CD4-positive, alpha-beta T cell treated with Interleukin-15 for 4 hours (primary cell): ENCODE results near the gene CACNA1E.

Source experiments
- DNase-seq: peaks from one replicate; pipeline ENCODE4 v3.0.0-alpha.2; 2020; ENCODE audit warnings: low spot score

The CACNA1E gene

DNA sequence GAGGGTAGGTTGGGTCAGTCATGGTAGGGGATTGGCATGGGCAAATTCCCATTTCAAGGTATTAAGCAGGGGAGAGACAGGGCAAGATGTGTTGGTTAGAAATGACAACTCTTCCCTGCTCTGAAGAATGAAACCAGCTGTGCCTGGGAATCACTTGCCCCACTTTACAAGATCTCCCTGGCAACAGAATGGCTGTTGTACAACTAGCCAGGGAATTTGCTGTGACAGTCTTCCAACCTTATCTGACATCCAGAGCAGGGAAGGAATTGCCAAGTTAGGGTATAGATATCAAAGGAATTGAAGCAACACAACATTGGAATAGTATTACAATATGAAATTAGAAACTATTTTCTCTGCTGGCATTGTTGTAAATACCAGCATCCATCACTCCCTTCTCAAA, 154.7 kb downstream of the CACNA1E start:
- DNase-seq = no peak

DNA sequence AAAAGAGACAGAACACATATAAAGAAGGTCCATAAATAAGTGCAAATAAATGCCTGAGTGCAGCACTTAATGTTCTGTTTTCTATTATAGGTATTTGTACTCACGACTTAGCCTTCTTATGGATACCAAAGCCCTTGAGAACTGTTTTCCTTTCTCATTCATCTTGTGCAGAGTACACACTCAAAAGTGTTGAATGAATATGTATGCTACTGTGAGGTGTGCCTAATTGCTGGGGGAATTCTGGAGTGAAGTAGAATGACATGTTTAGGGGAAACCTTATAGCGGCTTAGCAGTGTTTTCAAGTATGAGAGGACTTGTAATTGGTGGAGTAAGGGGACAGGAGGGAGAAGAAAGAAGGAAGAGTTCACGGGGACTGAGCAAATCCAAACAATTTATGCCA, 157.6 kb downstream of the CACNA1E start:
- no peak for DNase-seq

DNA sequence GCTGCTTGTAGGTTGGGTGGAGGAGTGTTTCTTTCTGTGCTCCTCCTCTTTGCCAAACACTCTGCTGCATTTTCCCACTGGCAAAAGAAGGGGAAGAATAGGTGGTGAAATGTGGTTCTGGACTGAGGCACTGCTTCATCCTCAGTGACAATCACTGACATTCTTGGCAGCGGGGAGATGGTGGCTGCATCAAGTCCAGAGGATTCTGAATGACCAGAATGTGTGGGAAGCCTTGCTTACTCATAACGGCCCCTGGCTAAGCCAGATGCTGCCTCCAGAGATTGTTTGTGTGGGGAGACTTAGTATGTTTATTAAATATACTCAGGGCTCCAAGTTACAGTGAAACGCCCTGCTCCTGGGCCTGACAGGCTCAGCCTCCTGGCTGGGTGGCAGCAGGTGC, 160.3 kb downstream of the CACNA1E start:
- DNase-seq = no peak

DNA sequence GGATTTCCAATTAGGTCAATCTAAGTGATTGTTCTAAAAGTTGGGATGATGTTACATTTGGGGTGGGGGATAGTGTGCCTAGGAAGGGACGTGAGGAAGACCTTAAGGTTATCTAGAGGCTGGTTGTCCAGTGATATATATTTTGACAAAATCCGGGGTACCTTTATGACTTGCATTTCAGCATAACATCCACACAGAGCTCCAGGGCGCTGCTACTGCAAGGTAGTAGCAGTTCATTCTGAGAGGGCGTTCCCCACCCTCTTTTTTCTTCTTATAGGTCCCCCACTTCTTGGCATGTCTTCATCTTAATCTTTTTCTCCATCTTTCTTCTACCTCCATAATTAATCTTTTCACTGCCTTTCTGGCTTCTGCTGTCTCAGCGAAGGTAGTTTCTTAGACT, 161.9 kb downstream of the CACNA1E start:
- no peak for DNase-seq

DNA sequence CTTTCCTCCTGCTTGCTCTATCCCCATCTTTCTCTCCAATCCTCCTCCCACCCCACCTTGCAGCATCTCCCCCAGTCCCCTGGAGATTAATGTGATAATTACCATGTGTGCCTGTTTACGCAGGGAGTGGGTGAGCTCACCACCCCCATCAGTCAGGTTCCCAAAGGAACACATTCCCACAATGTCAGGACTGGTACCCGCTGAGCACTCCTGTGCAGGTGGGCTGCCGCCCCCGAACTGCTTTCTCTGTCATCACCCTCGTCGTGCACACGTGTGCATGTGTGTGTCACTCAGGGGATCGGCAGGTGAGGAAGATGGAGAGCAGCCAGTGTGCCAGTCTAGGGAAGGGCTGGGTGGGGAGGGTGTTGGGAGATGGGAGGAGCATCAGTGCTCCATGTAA, 163.4 kb downstream of the CACNA1E start:
- DNase-seq = no peak

DNA sequence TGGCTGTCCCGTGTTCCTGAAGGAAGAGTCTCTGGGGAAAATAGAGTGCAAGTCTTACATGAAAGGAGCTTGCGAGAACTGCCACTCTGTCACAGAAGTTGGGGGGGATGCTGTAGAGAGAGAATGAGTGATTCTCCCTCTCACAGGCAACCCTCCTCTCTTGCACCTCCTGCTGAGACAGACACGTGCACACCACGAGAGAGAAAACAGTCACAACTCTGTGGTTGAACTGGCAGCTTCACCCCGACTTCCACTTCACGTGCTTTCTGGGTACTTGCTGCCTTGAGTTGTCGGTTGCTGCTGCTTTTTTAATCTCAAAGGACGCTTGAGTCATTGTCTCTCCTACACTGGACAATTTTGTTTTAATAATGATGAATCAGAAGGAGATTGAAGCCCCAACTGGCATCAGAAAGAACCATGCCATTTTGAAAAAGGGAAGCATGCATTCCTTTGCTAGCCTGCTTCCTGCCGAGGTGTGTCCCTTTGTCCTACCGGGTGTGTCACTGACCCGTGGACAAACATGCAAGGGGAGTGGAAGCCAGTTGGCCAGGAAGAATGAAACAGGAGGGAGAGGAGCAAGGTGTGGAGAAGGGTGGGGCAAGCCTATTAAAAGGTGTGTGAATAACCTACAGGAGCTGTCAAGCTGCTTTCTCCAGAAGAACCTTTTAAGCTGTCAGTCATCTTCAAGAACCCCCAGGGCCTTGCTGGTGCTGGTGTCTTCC, 164.2 kb downstream of the CACNA1E start:
- DNase-seq = no peak

DNA sequence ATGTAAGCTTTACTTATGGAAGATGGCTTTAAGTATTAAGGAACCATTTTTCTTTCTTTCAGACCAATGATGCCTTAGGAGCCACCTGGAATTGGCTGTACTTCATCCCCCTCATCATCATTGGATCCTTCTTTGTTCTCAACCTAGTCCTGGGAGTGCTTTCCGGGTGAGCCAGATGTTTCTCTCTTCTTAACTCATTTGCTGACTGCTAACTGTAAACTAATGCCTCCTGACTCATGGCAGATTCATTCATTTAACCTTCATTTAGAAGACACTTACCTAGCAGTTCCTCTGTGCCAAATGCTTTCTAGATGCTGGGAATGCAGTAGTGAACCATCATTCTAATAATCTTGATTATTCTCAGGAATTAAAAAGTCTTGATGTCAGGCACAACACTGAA, 168.0 kb downstream of the CACNA1E start:
- no peak for DNase-seq

DNA sequence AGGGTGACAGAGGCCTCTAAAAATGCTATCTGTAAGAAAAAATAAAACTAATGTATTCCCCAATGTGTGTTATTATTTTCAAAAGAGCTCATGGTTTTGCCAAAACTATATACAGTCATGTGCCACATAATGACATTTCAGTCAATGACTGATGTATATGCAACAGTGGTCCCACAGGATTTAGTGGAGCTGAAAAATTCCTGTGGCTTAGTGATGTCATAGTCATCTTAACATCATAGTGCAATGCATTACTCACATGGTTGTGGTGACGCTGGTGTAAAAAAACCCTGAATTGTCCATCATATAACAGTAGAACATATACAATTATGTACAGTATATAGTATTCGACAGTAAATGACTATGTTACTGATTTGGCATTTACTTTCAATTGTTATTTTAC, 172.4 kb downstream of the CACNA1E start:
- DNase-seq = no peak

DNA sequence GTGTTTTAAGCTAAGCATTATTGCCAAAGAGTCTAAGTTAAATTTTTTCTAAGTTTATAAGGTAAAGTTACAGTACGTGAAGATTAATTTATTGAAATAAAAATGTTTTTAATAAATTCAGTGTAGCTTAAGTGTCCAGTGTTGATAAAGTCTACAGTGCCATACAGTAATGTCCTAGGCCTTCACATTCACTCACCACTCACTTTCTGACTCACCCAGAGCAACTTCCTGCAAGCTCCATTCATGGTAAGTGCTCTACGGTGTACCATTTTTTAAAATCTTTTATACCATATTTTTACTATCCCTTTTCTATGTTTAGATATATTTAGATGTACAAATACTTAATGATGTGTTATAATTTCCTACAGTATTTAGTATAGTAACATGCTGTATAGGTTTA, 173.2 kb downstream of the CACNA1E start:
- DNase-seq = no peak

DNA sequence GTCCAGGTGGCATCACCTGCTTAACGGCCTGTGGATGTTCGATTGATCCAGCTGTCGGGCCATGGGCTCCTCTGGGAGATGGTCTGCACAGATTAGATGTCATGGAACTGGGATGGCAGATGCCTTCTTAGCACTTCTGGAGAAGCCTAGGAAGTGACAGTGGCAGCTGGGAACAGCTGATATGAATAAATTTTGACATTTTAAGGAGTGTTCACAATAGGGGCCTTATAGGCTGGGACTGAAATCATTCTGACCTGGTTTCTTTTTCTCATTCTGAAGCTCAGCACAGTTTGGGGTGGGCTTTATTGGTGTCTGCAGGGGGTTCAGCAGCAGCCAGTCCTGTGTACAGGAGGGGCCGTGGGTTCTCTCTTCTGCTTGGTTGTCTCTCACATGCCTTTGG, 175.3 kb downstream of the CACNA1E start:
- no peak for DNase-seq

DNA sequence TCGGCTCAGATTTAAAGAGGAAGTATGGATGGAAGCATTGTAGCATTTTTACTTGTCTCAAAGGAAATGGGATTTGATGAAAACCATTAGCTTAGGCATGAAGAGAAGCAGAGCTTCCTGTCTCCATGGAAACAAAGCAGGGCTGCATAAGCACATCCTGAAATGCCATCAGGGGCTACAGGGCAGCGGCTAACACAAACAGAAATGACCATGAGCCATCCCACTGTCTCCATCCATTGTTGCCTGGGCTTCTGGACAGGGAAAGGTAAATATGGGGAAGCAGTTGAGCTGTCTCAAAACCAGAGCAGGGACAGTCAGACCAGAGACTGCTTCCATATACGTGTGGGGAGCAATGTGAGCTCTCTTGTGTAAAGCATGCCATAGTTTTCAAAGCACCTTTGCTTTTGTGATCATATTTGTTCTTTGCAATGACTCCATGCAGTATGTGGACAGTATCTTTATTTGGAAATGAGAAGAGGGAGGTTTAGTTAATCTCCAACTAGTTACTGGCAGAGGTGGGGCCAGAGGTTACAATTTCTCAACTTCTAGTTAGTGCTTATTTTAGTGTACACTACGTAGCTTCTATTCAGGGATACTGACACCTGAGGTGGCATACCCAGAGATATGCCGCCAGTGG, 176.1 kb downstream of the CACNA1E start:
- no peak for DNase-seq

DNA sequence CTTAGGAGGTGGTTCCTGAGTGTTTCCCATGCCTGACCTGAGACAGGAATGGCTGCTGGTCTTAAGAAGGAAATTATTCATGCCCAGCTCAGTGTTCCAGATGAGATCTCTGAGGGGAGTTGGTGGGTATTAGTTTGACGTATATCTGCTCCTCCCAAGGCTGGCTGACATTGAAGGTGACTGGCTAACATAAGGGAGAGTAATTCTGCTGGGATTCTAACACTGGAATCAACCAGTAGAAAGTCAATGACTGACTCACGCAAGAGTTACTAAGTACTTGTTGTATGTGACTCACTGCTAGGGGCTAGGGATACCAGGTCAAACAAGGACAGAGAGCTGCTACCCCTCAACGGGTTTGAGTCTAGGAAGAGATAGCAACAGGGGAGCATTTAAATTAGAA, 177.3 kb downstream of the CACNA1E start:
- DNase-seq = no peak

DNA sequence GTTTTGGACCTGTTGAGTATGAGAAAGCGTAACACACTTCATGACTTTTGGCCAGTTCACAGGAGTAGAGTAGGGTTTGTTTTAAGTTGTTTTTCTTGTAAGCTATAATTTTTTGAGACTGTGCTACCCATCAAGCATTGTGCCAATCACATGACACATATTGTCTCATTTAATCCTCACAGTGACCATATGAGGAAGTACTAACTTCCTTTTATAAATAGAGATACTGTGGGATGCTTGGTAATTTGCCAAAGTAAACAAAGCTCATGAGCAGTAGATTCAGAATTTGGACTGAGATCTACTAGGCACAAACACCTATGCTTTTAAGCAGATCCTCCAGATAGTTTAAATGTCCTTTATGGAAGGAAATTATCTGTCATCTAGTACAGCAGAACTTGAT, 178.3 kb downstream of the CACNA1E start:
- DNase-seq = no peak

DNA sequence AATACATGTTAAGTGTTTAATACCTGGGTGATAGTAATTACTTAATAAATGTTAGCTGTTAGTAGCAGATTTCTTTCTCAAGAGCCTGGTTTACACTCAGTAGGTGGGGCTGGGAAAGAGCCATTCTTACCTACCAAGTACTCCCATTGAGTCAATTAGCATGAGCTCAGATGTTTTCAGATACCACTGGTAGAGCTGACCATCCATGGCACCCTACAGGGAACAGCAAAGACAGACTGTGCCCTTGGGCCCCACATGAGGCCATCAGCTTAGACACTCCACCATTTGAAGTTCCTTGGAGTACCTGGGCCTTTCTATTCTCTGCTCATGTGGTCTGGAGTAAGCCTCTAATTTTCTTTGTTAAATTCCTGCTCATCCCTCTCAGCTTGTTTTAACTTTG, 179.3 kb downstream of the CACNA1E start:
- no peak for DNase-seq

DNA sequence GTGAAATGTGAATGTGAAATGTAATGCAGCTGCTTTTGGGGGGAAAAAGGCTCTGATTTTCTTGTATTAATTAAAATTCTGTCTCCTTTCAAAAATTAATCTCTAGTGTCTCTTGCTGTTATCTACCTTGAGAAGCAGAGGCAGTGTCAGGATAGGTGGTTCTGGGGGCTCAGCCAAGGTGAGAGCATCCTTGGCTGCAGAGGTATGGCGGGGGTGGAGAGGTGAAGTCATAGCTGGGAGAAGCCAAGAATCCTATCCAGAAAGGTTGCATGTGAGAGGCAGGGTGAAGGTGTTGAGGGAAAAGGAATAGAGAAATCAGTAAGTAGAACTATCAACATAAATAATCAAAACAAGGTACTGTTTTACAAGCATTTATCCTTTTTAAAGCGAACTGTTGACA, 181.2 kb downstream of the CACNA1E start:
- no peak for DNase-seq

DNA sequence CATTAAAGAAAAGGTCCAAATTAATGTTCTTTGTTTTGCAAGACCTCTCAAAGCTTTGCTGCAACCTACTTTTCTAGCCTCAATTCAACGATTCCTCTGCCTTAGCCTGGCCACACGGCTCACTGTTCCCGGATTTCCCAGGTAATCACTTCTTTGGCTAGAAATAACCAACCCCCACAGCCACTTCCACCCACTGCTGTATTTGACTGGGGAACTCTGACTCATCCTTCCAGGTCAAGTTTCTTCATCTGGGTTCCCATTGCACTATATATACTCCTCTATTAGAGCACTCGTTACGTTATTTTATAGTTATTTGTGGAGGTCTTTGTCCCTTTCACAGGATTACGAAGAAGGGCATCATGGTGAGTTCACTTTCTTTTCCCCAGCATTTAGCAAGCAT, 185.9 kb downstream of the CACNA1E start:
- DNase-seq = no peak

DNA sequence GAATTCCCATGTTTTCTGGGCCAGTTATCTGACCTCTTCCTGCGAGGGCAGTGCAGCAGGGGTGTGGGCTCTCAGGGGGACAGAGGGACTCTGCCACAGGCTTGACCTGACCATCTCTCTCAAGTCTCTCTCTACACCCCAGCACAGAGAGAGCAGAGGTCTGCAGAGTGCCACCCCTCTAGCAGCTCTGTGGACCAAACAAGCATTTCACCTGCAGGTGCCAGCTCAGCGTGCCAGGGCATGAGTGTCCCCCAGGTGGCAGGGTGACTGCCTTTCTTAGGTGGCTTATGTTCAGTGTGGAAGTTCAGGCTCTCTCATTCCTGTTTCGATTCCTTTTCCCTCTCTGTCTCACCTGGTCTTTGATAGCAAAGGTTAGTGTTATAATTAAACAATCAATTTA, 191.3 kb downstream of the CACNA1E start:
- no peak for DNase-seq

DNA sequence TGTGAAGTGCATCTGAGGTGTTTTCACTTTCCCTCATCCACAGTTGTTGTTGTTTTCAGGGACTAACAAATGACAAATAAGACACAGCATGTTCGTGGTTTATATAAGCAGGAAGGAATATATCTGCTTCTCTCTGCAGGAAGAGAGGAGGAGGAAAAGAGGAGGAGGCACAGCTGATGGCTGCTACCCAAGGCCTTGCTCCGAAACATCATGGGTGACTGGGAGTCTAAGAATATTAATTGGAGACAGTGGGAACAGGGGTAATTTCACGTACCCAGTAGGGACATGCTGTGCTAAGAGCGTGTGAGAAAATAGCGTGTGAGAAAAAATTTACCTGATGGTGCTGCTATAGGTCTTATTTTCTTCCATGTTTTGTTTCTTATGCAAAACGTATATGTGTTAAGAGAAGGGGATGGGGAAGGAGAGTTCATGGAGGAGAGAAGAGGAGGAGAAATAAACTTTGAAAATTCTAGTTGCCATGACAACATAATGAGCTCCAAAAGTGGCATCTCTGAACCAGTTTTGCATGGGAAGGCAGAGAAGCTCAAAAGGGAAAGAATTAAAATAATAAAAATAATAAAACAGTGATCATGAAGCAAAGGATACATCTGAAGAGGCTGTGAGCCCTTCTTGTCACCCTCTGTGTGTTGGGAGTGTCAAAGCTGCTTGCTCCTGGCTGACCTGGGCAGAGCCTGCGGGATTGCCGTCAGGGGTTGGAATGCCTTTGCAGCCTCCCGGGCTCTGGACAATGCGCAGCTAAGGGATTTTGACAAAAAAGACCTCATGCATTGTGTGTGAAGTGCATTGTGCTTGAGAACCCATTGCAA, 192.0 kb downstream of the CACNA1E start:
- DNase-seq = no peak

DNA sequence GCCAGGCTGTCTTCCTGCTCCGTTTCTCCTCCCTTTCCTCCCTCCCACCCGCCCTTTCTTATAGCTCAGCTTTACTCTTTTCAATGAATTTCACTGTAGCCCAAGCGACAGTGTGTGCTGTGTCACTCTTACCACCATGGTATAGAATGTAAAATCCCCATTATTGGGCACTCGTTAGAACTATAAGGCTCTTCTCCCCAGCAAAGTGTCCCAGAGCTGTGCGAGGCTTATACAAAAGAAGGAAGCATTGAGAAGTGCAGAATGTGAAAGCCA, 192.5 kb downstream of the CACNA1E start:
- no peak for DNase-seq

DNA sequence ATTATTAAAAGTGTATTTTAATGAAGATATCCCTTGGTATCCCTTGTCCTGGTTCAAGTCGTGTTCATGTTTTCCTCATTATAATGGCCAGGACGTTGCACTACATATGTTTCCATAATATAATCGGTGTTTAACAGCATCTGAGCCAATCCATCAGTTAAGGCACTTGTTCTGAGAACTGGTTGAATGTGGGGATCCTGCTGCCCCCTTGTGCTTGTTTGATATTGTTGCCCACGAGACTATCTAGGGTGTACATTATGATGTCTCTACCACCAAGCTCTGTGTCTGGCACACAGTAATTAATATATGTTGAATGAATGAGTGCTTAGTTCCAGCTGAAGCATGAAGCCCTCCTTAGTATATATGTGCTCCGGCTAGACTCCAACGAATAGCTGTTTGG, 193.0 kb downstream of the CACNA1E start:
- no peak for DNase-seq

DNA sequence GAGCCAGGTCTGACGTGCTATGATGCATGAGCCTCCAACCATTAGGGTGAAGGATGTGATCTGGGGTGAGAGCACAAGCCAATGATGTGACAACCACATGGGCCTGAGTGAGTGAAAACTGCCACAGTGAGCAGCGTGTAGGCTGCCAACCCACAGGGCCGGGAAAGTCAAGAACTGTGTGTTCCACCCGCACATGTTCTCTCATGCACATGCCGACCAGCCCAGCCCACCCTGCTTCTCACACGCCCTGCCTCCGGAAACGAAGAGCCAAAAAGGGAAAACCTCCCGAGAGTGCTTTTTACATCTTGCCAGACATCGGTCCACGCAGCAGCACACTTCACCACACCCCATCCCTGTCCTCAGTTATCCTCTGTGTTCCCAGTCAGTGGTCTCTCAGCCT, 197.0 kb downstream of the CACNA1E start:
- DNase-seq = no peak

DNA sequence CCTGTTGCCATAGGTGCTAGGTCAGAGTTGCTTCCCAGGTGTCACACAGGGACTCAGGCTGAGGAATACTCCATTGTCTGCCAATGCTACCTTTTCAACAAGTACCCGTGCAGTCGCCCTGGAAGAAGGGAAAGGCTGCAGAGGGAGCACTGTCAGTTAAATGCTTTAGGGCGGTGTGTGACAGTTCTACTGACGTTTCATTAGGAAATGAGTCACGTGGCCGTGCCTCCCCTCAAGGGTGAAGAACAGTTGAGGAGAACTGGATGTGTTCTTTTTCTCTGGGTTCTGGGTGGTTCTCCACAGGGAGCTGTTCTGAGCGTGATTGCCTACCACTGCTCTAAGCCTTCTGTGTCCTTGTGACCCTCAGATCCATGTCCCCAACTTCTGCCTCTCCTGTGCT, 197.6 kb downstream of the CACNA1E start:
- no peak for DNase-seq

DNA sequence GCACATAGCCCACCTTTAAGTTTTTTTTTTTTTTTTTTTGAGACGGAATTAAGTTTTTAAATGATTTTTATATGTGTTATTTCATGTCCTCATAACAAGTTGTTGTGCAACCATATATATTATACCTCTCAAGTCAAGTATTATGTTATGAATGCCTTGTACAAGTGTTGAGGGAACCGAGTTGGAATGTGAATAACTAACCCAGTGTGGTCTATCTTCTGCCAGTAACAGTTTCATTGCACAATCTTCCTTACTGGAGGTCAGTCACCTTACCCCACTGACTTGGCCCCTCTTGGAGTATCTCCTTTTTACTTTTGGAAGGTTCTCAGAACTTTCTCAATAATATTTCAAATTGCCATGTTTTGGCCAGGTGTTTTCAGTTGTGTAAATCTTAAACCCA, 201.9 kb downstream of the CACNA1E start:
- DNase-seq = no peak

DNA sequence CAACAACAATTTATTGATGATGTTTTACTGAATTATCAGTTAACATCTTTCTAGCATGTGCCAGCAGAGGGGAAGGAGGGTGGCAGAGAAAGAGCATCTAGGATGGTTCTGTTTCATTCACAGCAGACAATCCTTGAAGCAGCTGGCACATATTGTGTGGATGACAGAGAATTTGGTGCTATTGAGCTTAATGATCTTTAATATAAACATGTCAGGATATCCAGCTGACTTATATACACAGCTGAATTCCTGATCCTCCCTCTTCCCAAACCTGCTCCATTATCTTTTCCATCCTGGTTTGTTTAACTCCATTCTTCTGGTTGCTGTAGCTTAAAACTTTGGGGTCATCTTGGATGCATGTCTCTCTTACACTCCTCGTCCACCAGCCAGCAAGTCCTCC, 218.6 kb downstream of the CACNA1E start:
- no peak for DNase-seq
